Endothelial cell of hepatic sinusoid (primary cell): ENCODE data around the gene ZNF132.
"Not testable (repeated sequence)": the region's sequence is repeated elsewhere in the genome, so short reads cannot be mapped to it uniquely, and the experiment has no call there.

Experiments
- in situ Hi-C: cut with HindIII; loops from 2 replicates; pipeline ENCODE4 v1.10.0; 2017; ENCODE audit warnings: low sequenced_read_pairs

ZNF132 gene

DNA sequence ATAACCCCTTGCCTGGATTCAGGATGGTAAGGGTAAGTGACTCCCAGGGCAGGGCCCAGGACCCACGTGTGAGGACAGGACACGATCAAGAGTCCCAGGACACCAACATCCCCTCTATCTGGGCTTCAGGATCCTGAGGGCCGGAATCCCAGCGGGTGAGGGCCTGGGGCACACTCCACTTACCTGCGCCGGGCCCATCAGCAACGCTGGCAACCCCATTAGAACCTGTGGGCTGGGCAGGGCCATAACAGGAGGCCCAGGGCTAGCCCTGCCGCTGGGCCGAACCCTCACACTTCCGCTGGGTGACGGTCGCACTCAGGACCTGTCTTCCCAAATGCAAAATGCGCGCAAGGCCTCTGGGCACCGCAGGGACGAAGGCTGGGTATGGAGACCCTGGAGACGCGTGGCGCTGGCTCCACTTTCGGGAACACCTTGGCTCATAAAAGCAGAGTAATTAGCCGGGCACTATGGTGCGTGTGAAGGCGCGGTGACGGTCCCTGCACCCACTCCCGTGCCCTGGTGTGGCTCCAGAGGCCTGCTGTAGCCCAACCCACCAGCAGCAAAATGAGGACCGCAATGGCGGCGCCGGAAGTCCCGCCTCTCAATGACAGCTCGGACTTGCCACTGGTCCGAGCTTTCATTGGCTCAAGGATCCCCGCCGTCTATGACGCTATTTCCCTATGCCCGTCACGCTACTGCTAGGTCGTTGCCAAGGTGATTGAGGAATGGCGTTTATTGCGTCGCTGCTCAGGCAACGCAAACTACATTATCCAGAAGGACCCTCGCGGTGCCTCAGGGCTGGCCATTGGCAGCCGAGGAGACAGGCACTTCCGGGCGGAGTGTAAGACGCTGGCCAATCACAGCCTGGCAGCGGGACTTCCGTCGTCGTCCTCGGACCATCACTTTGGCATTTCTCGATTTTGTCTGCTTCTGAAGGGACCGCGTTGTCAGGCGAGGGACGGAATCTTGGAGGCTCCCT lies at the start of gene ZNF132:
TSS of gene ZNF132 (minus strand) at position 578 of the 979 bp plus-strand sequence. CDS start at position 246, 332 bp downstream.
- in situ Hi-C loops = no loop called here

DNA sequence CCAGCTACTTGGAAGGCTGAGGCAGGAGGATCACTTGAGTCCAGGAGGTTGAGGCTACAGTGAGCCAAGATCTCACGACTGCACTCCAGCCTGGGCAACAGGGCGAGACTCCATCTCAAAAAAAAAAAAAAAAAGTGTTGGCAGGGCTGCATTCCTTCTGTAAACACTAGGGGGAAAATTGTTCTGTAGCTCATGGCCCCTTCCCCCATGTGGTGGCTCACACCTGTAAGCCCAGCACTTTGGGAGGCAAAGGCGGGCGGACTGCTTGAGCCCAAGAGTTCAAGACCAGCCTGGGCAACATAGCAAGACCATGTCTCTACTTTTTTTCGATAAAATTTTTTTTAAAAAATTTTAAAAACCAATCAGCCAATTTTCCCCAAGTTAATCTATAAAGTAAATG lies 44.4 kb upstream of the ZNF132 start:
- in situ Hi-C loops = not testable (repeated sequence)

DNA sequence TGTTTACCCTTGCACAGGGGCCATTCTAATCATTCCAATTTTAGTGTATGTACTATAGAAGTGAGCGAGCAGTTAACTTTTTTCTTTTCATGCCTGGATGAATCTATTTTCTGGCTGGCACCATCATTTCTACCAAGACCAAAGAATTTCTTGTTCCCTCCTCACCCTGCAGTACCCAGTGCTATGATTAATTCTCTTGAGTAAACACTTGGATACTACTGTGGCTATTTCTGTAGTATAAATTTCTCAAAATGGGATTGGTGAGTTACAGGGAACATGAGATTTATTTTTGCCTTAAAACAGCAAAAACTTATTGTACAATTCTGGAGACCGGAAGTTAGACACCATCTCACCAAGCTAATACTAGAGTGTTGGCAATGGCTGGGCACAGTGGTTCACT lies 43.8 kb upstream of the ZNF132 start:
- in situ Hi-C loops = no loop called here

DNA sequence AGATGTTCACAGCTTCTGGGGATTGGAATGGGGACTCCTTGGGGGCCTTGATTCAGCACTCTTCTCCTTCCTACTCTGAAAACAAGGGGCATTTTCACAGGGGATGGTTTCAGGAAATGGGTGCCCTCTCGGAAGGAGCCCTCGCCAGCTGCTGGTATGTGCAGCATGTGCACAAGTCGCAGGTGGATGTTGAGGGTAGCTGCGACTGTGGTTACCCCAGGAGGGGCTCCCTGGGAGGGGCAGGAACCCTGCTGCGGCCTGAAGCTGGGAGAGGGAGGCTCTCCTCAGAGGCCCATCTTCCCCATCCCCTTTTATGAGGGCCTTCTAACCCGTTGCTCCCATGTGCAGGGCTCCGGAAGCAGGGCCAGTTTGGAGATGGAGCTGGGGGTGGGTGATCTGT lies 42.4 kb upstream of the ZNF132 start:
- in situ Hi-C loops = no loop called here

DNA sequence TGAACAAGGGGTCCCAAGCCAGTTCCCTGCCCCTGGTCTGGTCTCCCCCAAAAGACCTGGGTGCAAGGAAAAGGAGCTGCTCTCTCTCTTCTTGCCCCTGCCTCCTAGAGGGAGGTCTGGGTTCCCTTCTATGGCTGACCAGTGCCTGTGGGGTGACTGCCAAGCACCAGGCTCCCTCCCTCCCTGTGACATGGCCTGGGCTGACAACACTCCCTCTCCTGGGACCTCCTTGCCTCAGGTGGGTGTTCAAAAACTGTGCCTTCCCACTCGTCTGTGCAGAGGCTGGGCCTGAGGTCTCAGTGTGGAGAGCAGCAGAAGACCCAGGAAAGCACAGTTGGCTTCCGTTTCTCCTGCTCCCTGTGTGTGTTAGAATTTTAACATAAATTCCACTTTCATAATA lies 40.9 kb upstream of the ZNF132 start:
- in situ Hi-C loops = no loop called here

DNA sequence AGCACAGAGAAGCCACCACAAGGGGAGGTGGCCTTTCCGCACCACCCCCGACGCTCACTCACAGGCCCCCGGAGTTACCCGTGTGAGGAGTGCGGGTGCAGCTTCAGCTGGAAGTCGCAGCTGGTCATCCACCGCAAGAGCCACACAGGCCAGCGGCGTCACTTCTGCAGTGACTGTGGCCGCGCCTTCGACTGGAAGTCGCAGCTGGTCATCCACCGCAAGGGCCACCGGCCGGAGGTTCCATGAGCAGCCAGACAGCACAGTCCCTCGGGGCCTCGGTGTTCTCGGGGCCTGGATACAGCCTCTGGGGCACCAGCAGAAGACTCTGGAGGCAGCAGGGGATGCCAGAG lies 40.5 kb upstream of the ZNF132 start:
- in situ Hi-C loops = no loop called here

DNA sequence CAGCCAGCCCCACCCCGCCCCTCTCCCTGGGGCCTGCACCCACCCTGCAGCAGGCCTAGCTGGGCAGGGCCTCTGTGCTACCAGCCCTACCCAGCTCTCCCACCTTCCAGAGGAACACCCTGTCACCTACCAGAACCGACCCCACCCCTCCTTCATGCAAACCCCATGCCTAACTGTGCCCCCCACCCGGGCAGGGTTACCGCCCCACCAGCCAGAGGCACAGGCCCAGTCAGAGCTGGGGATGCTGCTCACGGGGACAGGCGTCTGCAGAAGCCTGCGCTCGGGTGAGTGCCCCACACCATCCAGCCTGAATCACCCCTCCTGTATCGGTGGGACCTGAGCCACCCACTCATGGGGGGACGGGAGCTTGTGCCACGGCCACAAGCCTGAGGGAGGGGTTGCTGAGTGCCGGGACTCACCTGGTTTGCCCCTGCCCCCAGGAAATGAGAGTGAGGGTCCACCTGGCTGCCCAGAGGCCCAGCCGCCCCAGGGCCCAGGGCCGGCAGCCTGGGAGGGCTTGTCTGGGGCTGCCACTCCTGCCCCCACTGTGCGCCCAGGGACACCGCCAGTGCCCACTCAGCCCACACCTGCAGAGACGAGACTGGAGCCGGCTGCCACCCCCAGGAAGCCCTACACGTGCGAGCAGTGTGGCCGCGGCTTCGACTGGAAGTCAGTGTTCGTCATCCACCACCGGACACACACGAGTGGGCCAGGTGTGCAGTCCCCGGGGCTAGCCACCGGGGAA lies 40.0 kb upstream of the ZNF132 start:
- in situ Hi-C loops = no loop called here

DNA sequence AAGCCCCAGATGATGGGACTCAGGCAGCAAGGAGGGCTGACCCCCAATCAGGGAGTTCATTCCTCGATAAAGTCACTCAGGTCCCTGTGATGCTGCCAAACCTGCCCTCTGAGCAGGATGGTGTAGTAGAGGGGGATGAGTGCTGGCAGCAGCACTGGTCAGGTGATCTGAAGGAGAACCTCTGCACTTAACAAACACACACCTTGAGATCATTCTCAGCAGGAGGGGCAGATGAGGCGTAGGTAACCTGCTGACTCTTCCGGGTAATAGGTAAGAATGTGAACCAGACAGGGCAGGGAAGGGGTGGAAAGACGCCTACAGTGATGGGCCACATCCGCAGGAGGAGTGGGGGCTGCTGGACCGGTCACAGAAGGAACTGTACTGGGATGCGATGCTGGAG lies 39.4 kb upstream of the ZNF132 start:
- in situ Hi-C loops = no loop called here

DNA sequence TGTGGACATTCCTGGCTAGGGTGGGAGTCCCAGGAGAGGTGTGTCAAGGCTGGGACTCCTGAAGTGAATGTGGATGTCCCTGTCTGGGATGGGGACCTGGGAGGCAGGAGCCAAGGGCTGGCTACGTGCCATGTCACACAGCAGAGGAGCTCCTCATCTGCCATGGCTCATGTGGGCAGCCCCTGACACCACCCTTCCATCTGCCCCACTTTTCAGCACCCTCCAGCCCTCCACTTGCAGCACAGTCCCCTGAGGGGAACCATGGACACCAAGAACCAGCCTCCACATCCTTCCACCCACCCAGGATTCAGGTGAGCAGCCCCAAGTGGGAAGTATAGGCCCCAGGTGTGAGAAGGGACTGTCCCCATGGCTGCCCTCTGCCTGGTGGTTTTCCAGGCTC lies 37.9 kb upstream of the ZNF132 start:
- in situ Hi-C loops = no loop called here

DNA sequence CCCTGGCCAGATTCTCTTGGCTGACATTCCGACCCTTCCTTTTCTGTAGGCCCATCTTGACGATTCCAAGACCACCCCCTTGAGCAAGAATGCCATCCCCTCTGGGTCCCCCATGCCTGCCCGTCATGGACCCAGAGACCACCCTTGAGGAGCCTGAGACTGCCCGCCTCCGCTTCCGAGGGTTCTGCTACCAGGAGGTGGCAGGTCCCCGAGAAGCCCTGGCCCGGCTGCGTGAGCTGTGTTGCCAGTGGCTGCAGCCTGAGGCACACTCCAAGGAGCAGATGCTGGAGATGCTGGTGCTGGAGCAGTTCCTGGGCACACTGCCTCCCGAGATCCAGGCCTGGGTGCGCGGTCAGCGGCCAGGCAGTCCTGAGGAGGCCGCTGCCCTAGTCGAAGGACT lies 37.2 kb upstream of the ZNF132 start:
- in situ Hi-C loops = no loop called here

DNA sequence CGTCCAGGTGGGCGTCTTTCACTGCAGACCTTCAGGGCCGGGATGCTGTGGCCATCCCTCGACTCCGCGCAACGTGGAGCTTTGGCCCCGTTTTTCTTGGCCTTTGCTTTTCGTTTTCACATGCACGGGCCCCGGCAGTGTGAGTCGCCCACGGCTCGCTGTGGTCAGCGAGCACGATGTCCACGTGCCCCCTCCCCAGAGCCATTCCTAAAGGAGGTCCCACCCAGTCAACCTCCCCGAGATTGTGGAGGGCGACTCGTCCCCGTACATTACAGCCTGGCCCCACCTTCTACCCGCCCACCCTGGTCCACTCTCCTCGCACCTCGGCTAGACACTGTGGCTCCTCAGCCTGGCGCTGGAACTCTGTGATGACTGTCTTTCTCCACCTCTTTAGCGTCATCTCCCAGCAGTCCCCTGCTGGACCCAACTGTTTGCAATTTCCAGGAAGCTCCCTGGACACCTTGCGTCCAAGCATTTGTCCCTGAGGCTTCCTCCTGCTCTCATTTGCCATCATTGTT lies 36.6 kb upstream of the ZNF132 start:
- in situ Hi-C loops = no loop called here

DNA sequence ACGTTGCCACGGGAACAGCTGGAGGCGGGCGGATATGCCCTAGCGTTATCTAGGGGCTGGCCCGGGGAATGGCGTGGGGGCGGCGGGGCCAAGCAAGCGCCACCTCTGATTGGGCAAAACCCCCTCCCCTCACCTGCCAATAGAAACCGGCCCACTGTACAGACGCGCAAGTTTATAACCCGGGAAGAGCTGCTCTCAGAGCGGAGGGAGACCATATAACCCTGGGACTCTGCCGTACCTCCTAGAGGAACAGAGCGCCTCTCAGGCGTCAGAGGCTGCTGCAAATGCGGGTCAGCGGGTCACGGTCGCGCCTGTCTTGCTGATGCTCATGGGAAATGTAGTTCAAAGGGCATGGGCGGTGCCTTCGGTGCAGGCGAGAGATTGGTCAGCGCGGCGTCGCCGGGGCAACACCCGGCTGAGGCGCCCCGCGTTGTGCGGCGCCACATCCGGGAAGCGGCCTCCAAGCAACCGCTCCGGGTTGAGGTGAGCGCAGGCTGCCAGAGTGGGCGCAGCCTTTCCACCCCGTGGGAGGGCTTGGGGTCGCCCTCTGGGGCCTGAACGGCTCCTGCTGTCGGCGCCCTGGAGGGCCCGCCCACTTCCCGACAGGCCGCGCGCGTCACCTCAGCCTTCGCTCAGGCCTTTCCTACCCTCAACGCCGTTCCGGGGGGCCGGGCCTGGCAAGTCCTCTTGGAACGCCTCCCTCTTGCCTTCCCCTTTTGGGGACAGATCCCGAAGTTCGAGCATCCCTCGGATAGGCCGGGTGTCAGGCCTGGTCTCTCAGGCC lies 36.0 kb upstream of the ZNF132 start, which contains the start of gene ZNF446:
TSS of gene ZNF446 (plus strand) at position 639 of the 784 bp plus-strand sequence. CDS start 867 bp downstream, outside the sequence.
- in situ Hi-C loops = no loop called here

DNA sequence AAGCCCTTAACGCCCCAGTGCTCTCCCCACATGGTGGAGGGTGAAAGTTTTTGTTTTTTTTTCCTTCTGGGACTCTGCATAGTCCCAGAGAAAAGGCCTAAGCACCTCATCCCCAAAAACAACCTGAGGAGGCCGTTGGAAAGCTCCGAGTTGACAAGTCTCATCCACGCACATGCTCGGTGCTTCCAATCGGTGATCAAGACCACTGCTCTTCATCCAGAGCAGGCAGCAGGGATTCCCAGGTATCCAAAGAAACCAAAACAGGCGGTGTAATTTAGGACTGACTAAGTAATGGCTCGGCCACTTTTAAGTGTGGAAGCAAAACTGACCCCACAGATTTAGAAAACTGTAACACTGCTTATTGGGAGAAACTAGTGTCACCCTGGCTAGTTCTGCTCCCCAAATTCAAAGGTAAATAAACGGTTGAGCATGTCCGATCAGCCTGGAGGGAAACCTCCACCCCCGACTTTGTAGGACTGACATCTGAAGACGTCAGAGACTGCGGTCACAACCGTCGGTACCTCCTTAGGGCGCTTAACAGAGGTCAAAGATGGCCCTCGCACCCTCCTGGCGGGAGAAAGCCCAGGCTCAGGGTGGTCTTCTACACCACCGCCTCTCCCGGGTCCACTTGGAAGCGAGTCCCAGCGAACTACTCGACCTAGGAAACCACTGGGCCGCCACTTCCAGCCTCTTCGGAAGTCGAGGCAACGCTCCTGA lies 35.2 kb upstream of the ZNF132 start:
- in situ Hi-C loops = no loop called here

DNA sequence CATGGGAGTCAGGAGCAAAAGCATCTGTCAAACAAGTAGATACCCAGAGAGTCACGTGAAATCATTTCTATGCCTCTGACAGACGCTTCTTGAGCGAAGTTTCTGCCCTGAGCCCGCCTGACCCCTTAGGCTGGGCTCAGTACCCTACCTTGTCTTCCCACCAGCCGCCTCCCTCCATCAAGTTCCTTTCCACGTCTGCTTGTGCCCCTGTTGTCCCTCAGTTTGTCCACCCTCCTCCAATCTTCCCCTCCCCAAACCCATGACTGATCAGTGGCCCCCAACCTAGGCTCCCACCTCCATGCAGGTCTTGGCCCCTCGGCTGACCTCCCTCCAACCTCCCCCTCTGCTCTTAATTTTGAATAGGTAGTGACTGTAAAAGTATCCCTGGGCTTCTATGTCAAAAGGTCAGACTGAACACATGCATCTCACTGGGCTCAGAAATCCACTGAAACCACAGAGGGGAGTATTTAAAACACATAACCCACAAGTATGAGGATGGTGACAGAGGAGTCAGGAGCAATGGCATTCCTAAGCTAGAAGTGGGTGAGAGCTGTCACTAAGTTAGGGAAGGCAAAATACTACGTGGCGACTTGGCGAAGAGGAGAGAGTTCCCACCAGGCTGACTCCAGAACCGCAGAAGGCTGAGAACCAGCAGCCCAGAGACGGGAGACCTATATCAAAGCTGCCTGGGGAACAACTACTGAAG lies 34.5 kb upstream of the ZNF132 start:
- in situ Hi-C loops = no loop called here

DNA sequence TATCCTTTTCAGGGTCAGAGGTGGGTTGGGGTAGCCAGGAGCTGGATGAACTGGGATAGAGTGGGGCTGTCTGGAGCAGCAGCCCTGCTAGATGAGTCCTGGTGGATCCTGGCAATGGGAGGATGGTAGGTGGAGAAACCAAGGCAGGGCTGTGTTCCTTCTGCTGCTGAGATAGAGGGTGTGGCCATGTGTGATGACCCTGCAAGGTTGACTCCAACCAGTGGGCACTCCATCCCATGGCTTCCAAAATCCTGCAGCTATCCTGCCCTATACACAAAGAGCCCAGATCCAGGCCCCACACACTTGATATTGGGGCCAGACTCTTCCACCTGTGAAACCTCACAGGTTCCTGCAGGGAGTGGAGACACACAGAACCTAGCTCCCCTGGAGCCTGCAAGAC lies 33.8 kb upstream of the ZNF132 start:
- in situ Hi-C loops = no loop called here

DNA sequence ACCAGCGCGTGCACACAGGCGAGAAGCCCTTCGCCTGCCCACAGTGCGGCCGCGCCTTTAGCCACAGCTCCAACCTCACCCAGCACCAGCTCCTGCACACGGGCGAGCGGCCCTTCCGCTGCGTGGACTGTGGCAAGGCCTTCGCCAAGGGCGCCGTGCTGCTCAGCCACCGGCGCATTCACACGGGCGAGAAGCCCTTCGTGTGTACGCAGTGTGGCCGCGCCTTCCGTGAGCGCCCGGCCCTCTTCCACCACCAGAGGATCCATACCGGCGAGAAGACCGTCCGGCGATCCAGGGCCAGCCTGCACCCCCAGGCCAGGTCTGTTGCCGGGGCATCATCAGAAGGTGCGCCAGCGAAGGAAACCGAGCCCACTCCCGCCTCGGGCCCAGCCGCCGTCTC lies 31.8 kb upstream of the ZNF132 start:
- in situ Hi-C loops = no loop called here

DNA sequence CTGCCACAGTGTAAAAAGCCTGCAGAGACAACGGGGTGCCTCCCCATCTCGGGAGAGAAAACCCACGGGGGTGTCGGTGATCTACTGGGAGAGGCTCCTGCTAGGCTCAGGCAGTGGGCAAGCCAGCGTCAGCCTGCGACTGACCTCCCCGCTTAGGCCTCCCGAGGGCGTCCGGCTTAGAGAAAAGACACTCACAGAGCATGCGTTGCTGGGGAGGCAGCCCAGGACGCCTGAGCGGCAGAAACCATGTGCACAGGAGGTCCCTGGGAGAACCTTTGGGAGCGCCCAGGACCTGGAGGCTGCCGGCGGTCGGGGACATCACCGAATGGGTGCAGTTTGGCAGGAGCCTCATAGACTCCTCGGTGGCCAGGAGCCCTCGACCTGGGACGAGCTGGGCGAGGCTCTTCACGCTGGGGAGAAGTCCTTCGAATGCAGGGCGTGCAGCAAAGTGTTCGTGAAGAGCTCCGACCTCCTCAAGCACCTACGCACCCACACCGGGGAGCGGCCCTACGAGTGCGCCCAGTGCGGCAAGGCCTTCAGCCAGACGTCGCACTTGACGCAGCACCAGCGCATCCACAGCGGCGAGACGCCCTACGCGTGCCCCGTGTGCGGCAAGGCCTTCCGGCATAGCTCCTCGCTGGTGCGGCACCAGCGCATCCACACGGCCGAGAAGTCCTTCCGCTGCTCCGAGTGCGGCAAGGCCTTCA lies 31.0 kb upstream of the ZNF132 start:
- in situ Hi-C loops = not testable (repeated sequence)

DNA sequence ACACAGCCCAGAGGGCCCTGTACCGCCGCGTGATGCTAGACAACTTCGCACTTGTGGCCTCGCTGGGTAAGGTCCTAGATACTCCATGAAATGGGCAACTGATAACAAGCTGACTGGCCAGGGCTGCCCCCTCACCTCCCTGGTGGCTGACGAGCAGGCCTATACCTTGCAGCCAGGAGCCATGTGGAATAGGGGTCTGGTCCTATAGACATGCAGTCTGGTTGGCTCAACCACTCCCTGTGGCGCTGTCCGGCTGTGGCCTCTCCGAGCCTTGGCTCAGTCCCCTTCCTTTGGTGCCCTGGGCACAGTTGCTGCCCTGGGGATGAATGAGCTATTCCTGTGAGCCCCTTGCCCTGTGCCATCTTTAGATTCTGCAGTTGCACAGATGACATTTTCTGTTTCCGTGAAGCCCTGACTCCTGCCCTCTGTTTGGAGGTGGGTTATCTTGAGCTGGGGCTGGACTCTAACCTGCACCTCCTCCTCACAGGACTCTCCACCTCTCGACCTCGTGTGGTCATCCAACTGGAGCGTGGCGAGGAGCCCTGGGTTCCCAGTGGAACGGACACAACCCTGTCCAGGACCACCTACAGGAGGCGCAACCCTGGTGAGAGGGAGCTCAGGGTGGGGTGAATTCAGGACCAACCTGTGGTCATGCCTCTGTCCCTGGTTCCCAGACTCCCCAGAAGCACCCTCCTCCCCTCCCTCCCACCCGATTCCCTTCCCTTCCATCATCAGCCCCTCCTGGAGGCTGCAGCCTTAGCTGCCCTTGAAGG lies 29.5 kb upstream of the ZNF132 start:
- in situ Hi-C loops = no loop called here
